ENCODE measurements around the gene XRCC4.

Gene XRCC4

GRCh38 chr5:83069096-83069799 lies 8.1 kb upstream of the XRCC4 start:
- in situ Hi-C loops (cut with HindIII; ENCODE audit: low sequenced_read_pairs), result no loop called here

GRCh38 chr5:83071286-83072051 lies 5.9 kb upstream of the XRCC4 start:
- in situ Hi-C loops (cut with HindIII; ENCODE audit: low sequenced_read_pairs), result no loop called here

- in situ Hi-C loops (cut with HindIII; ENCODE audit: low sequenced_read_pairs), result no loop called here
These were observed 4.4 kb upstream of the XRCC4 start for GRCh38 chr5:83072966-83073365.

GRCh38 chr5:83077662-83078261 lies 415 bp downstream of the XRCC4 start:
- in situ Hi-C loops (cut with HindIII; ENCODE audit: low sequenced_read_pairs), result no loop called here

GRCh38 chr5:83082750-83083149 lies 5.4 kb downstream of the XRCC4 start:
- in situ Hi-C loops (cut with HindIII; ENCODE audit: low sequenced_read_pairs), result no loop called here

GRCh38 chr5:83084336-83084735 lies 7.0 kb downstream of the XRCC4 start:
- in situ Hi-C loops (cut with HindIII; ENCODE audit: low sequenced_read_pairs), result no loop called here

- in situ Hi-C loops (cut with HindIII; ENCODE audit: low sequenced_read_pairs), result no loop called here
These were observed 7.8 kb downstream of the XRCC4 start for GRCh38 chr5:83085106-83085505.

- in situ Hi-C loops (cut with HindIII; ENCODE audit: low sequenced_read_pairs), result no loop called here
These were observed 12.8 kb downstream of the XRCC4 start for GRCh38 chr5:83090169-83090568.

GRCh38 chr5:83092619-83093018 lies 15.3 kb downstream of the XRCC4 start:
- in situ Hi-C loops (cut with HindIII; ENCODE audit: low sequenced_read_pairs), result no loop called here

GRCh38 chr5:83093692-83094091 lies 16.3 kb downstream of the XRCC4 start:
- in situ Hi-C loops (cut with HindIII; ENCODE audit: low sequenced_read_pairs), result no loop called here

GRCh38 chr5:83095163-83095956 lies 18.0 kb downstream of the XRCC4 start:
- in situ Hi-C loops (cut with HindIII; ENCODE audit: low sequenced_read_pairs), result no loop called here

- in situ Hi-C loops (cut with HindIII; ENCODE audit: low sequenced_read_pairs), result no loop called here
These were observed 18.7 kb downstream of the XRCC4 start for GRCh38 chr5:83095957-83096539.

GRCh38 chr5:83096660-83097339 lies 19.5 kb downstream of the XRCC4 start:
- in situ Hi-C loops (cut with HindIII; ENCODE audit: low sequenced_read_pairs), result no loop called here

GRCh38 chr5:83097689-83098231 lies 20.4 kb downstream of the XRCC4 start:
- in situ Hi-C loops (cut with HindIII; ENCODE audit: low sequenced_read_pairs), result no loop called here

- in situ Hi-C loops (cut with HindIII; ENCODE audit: low sequenced_read_pairs), result no loop called here
These were observed 21.7 kb downstream of the XRCC4 start for GRCh38 chr5:83099001-83099400.

- in situ Hi-C loops (cut with HindIII; ENCODE audit: low sequenced_read_pairs), result no loop called here
These were observed 22.1 kb downstream of the XRCC4 start for GRCh38 chr5:83099445-83099844.

- in situ Hi-C loops (cut with HindIII; ENCODE audit: low sequenced_read_pairs), result no loop called here
These were observed 24.2 kb downstream of the XRCC4 start for GRCh38 chr5:83101514-83101913.

- in situ Hi-C loops (cut with HindIII; ENCODE audit: low sequenced_read_pairs), result no loop called here
These were observed 25.1 kb downstream of the XRCC4 start for GRCh38 chr5:83102364-83102980.

- in situ Hi-C loops (cut with HindIII; ENCODE audit: low sequenced_read_pairs), result no loop called here
These were observed 26.7 kb downstream of the XRCC4 start for GRCh38 chr5:83104021-83104420.
